SU-DHL-6 (cell line): ENCODE results near the gene KRTAP29-1.

Experiments
- EZH2phosphoT487 ChIP-seq: fragments of 200-600 bp; sonication (generic), shearing (Covaris generic); conservative IDR thresholded peaks from 2 replicates; pipeline ENCODE4 v1.6.1; 2018; ENCODE audit warnings: mild to moderate bottlenecking, antibody characterized with exemption, low read length, moderate library complexity, mixed read lengths
- TF ChIP-seq, protein P1 (sequence below): fragments of 200-600 bp; sonication (generic); IDR thresholded peaks from one replicate; pipeline ENCODE4 v1.5.1; 2017; ENCODE audit warnings: antibody characterized with exemption, mild to moderate bottlenecking, low read length, moderate library complexity; ENCODE audit not compliant: insufficient read depth, poor library complexity, severe bottlenecking

- TF ChIP-seq, protein P1, sequence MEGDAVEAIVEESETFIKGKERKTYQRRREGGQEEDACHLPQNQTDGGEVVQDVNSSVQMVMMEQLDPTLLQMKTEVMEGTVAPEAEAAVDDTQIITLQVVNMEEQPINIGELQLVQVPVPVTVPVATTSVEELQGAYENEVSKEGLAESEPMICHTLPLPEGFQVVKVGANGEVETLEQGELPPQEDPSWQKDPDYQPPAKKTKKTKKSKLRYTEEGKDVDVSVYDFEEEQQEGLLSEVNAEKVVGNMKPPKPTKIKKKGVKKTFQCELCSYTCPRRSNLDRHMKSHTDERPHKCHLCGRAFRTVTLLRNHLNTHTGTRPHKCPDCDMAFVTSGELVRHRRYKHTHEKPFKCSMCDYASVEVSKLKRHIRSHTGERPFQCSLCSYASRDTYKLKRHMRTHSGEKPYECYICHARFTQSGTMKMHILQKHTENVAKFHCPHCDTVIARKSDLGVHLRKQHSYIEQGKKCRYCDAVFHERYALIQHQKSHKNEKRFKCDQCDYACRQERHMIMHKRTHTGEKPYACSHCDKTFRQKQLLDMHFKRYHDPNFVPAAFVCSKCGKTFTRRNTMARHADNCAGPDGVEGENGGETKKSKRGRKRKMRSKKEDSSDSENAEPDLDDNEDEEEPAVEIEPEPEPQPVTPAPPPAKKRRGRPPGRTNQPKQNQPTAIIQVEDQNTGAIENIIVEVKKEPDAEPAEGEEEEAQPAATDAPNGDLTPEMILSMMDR = no peak
- no peak for TF ChIP-seq EZH2phosphoT487
Observed at GRCh38 chr17:41308251-41308917, 5.7 kb upstream of the KRTAP29-1 start.
